ENCODE measurements around the gene HIGD1B. TPM values are rescaled to one million over a fixed set of nuclear protein-coding genes. Genes with fewer than 3 reads are reported as not detected.

Gene HIGD1B
- total and polyA plus RNA-seq, 2 donors (not counting 3 experiments of a cell fraction or from before 2014, with no cell fraction given), result not detected

DNA sequence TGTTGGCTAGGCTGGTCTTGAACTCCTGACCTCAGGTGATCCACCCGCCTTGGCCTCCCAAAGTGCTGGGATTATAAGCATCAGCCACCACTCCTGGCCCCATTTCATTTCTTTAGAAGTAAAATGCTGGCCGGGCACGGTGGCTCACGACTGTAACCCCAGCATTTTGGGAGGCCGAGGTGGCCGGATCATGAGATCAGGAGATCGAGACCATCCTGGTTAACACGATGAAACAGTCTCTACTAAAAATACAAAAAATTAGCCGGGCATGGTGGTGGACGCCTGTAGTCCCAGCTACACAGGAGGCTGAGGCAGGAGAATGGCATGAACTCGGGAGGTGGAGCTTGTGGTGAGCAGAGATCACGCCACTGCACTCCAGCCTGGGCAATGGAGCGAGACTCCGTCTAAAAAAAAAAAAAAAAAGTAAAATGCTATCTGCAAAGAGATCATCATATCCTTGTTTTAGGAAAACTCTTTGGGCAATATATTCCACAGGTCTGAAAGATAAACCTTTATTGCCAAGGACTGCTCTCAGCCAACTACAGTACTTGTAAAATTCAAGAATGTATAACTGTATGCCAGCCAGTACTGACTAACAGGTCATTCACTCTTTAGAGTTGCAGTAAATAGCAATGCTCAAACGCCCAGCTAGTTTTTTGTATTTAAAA, 21.4 kb upstream of the HIGD1B start:
- no TSS peak for BruUV-seq (replicated peaks)
- Histone ChIP-seq H3K79me2 (ENCODE audit: control insufficient read depth, insufficient read depth, low read length) (peaks cover 63% of the 10 kb centered on the region), H3K9me1 (replicated peaks; ENCODE audit: control insufficient read depth, extremely low read depth, insufficient read depth, low read length) (no peaks in the 10 kb centered on the region), H4K20me1 (replicated peaks; ENCODE audit: control insufficient read depth, extremely low read depth, insufficient read depth, low read length) (no peaks in the 10 kb centered on the region), H3K4me3 (replicated peaks in 1 of 3; ENCODE audit: insufficient read depth in 1 of 3, low read depth in 1 of 3, low read length in 3 of 3) (no peak overlapping the region), H3K4me1 (ENCODE audit: control insufficient read depth, extremely low read depth, insufficient read depth, low read length) (peaks cover 10% of the 10 kb centered on the region), H2AFZ (ENCODE audit: low read depth, low read length) (no peak overlapping the region), H3K9ac (replicated peaks; ENCODE audit: extremely low read depth, insufficient read depth, low read length) (no peak overlapping the region), H3K27me3 (ENCODE audit: control insufficient read depth in 2 of 2, insufficient read depth in 2 of 2, low read length in 2 of 2) (no peaks in the 10 kb centered on the region), H3K4me2 (ENCODE audit: insufficient read depth, low read length) (no peak overlapping the region), H3K27ac (ENCODE audit: insufficient read depth, low read depth, low read length) (no peak overlapping the region), H3K36me3 (ENCODE audit: control insufficient read depth in 2 of 2, extremely low read depth in 1 of 2, insufficient read depth in 2 of 2, low read length in 2 of 2) (no peaks in the 10 kb centered on the region), H3K9me3 (replicated peaks; ENCODE audit: control insufficient read depth, insufficient read depth, low read length) (no peaks in the 10 kb centered on the region)
- no peak for FAIRE-seq
- dilution Hi-C loops (cut with MboI; ENCODE audit: extremely low pct_ligation_motif_present, low sequenced_read_pairs), result no loop called here
- ChIA-PET POLR2A (interaction anchor here (0.6 kb wide), 1 partner anchor 679 kb away, joined by 5 read pairs; no protein-coding TSS in a partner anchor), CTCF (interaction anchor here (0.7 to 2.7 kb wide), 3 partner anchors 32 to 52 kb away, joined by 3 to 13 read pairs (median 3); no protein-coding TSS in a partner anchor)
- DNase-seq (ENCODE audit: low read depth, low spot score), result peak; percentile 42
- intact Hi-C loops (cut with micrococcal nuclease), result no loop called here
- TF ChIP-seq FOS (IDR thresholded peaks at IDR 0.05; ENCODE audit: borderline replicate concordance, insufficient read depth, low read length), result no peak
- no peak for TF ChIP-seq GATA2 (IDR thresholded peaks at IDR 0.05; ENCODE audit: insufficient read depth, insufficient read length, low read depth, low read length)
- TF ChIP-seq EZH2 (IDR thresholded peaks at IDR 0.05; ENCODE audit: borderline replicate concordance, low read depth, low read length, severe bottlenecking), result no peak
- TF ChIP-seq POLR2A (IDR thresholded peaks at IDR 0.05; ENCODE audit: low read depth, low read length), result no peak
- TF ChIP-seq, protein P1, sequence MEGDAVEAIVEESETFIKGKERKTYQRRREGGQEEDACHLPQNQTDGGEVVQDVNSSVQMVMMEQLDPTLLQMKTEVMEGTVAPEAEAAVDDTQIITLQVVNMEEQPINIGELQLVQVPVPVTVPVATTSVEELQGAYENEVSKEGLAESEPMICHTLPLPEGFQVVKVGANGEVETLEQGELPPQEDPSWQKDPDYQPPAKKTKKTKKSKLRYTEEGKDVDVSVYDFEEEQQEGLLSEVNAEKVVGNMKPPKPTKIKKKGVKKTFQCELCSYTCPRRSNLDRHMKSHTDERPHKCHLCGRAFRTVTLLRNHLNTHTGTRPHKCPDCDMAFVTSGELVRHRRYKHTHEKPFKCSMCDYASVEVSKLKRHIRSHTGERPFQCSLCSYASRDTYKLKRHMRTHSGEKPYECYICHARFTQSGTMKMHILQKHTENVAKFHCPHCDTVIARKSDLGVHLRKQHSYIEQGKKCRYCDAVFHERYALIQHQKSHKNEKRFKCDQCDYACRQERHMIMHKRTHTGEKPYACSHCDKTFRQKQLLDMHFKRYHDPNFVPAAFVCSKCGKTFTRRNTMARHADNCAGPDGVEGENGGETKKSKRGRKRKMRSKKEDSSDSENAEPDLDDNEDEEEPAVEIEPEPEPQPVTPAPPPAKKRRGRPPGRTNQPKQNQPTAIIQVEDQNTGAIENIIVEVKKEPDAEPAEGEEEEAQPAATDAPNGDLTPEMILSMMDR (IDR thresholded peaks at IDR 0.05; ENCODE audit: extremely low read depth in 1 of 2, insufficient read depth in 1 of 2, low read depth in 1 of 2, low read length in 2 of 2), result no peak
- no peak for TF ChIP-seq MYC (IDR thresholded peaks at IDR 0.05; ENCODE audit: low read depth, low read length)
- TF ChIP-seq POLR2AphosphoS5 (IDR thresholded peaks at IDR 0.05; ENCODE audit: insufficient read depth, low read depth, low read length), result no peak
- TF ChIP-seq, protein P2, sequence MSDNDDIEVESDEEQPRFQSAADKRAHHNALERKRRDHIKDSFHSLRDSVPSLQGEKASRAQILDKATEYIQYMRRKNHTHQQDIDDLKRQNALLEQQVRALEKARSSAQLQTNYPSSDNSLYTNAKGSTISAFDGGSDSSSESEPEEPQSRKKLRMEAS (IDR thresholded peaks at IDR 0.05; ENCODE audit: insufficient read depth, insufficient read length), result no peak
- no peak for TF ChIP-seq JUN (IDR thresholded peaks at IDR 0.05; ENCODE audit: borderline replicate concordance, insufficient read depth, insufficient read length, low read depth)
